Measurements from ENCODE around the gene CNN3. TPM values are rescaled to one million over a fixed set of nuclear protein-coding genes. Genes with fewer than 3 reads are reported as not detected.

CNN3 gene
- total RNA-seq, 2 donors from 2014 or later, result 79.4 to 83.1 TPM

DNA sequence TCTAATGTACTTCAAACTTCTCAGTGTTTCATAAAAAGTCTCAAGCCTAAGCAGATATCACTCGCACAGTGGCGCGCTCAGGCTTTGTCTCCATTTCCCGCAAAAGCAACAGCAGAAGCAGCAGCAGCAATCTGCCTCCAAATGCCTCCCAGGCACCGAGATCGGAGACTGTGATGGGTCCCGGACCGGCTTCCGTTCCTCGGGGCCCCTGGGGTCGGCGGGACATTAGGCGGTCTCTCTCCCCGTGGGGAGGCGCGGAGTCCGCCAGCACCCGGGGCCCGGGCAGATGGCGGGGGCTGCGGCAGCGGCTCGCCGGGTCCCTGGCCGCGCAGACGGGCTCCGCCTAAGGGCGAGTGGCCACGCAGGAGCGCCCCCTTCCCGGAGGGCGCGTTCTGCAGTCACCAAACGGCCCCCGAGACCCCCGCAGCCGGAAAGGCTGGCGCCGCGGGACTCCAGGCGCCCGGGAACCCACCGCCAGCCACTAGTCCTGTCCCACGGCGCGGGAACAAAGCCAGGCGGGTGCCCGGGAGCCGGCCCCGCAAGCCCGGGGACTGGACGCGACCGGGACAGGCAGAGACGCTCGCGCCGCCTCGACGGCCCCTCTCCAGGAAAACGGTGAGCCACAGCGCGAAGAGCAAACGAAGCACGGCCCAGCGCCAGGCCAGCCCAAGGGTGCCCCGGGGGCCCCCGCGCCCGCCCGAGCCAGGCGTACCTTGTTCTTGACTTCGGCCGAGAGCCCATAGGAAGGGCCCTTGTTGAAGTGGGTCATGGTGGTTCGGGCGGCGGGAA lies 590 bp downstream of the CNN3 start:
- intact Hi-C loops (cut with DNase I), result no loop called here
- TF ChIP-seq POLR2A (IDR thresholded peaks at IDR 0.05), result no peak
- TF ChIP-seq, protein P1, sequence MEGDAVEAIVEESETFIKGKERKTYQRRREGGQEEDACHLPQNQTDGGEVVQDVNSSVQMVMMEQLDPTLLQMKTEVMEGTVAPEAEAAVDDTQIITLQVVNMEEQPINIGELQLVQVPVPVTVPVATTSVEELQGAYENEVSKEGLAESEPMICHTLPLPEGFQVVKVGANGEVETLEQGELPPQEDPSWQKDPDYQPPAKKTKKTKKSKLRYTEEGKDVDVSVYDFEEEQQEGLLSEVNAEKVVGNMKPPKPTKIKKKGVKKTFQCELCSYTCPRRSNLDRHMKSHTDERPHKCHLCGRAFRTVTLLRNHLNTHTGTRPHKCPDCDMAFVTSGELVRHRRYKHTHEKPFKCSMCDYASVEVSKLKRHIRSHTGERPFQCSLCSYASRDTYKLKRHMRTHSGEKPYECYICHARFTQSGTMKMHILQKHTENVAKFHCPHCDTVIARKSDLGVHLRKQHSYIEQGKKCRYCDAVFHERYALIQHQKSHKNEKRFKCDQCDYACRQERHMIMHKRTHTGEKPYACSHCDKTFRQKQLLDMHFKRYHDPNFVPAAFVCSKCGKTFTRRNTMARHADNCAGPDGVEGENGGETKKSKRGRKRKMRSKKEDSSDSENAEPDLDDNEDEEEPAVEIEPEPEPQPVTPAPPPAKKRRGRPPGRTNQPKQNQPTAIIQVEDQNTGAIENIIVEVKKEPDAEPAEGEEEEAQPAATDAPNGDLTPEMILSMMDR (IDR thresholded peaks at IDR 0.05), result peak; percentile 11 to 52 (median 27)
- Histone ChIP-seq H3K36me3 (replicated peaks in 1 of 2; ENCODE audit: insufficient read depth in 1 of 2, low read depth in 2 of 2) (no peaks in the 10 kb centered on the region), H3K4me3 (peak overlapping the region; percentile 47 to 72), H3K27ac (peak overlapping the region; percentile 82 to 94 (median 91)), H3K9me3 (no peaks in the 10 kb centered on the region), H3K27me3 (no peaks in the 10 kb centered on the region), H3K4me1 (peaks cover 58% of the 10 kb centered on the region)
- DNase-seq, result peak; percentile 40 to 65 (median 53)
- 0% methylated on average over 3 to 76 of the region's 78 CpGs for WGBS, 2 donors
- peak; percentile 45 for ATAC-seq

DNA sequence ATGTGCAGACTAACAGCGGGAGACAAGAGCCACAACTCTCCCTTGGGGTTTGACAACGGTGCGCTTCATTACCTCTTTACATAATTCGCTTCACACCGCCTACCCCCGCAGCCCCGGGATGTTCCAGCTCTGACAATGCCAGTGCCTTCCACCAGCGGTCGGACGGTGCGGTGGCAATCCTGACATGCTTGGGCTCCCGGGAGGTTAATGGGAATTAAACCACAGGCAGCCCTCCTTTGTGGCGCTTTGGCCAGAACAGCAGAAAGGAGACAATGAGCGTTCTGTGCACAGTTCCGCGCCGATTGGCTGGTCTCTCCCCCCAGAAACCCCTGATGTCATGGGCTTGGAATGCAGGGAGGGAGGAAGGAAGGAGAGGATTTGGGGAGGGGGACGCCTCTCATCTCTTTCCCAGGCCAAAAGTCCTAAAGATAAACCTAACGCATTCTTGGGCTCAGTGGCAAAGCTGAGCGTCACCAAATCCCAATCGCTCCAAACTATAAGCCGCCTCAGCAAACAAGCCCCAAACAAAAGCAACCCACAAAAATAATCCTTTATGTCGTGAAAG lies 1.3 kb downstream of the CNN3 start:
- intact Hi-C loops (cut with DNase I), result no loop called here
- peaks cover 58% of the 10 kb centered on the region for H3K4me1 ChIP-seq

DNA sequence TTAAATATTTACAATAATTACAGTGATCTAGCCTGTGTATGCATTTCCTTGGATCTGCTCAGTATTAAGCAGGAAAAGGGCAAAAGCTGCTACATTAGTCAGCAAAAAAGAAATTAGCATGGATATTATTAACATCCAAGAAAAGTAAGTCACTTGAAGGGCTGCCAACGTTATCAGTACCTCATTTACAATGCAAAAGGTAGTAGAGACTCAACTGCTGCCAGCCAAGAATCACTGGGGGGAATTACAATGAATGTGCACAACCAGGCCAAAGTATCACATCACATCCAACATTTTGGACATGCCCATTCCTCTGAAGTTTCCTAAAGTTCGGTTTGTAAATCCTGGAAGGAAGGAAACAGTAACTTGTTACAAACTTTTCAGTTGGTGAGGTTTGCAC lies 1.9 kb downstream of the CNN3 start:
- intact Hi-C loops (cut with DNase I), result no loop called here
- H3K27ac ChIP-seq, result peak overlapping the region; percentile 82 to 94 (median 91)
- H3K36me3 ChIP-seq (replicated peaks in 1 of 2; ENCODE audit: insufficient read depth in 1 of 2, low read depth in 2 of 2), result no peaks in the 10 kb centered on the region
- DNase-seq, result peak in 3 of 4 donors; percentile 26 to 49 (median 27)
- no peak for ATAC-seq
- WGBS, 2 donors, result 9 to 10% methylated on average over 2 of the region's 2 CpGs
- TF ChIP-seq, protein P1 (IDR thresholded peaks at IDR 0.05), result no peak
- TF ChIP-seq POLR2A (IDR thresholded peaks at IDR 0.05), result no peak
- H3K4me3 ChIP-seq, result no peak overlapping the region
- H3K4me1 ChIP-seq, result peaks cover 60% of the 10 kb centered on the region
- H3K27me3 ChIP-seq, result no peaks in the 10 kb centered on the region
- H3K9me3 ChIP-seq, result no peaks in the 10 kb centered on the region

More for the DNA sequence above, 1.3 kb downstream of the CNN3 start:
- Histone ChIP-seq H3K9me3 (no peaks in the 10 kb centered on the region), H3K4me3 (peak overlapping the region; percentile 47 to 72), H3K27ac (peak overlapping the region; percentile 82 to 94 (median 91)), H3K36me3 (replicated peaks in 1 of 2; ENCODE audit: insufficient read depth in 1 of 2, low read depth in 2 of 2) (no peaks in the 10 kb centered on the region), H3K27me3 (no peaks in the 10 kb centered on the region)
- DNase-seq (peak; percentile 69 to 77 (median 74)), ATAC-seq (peak; percentile 60)
- peak; percentile 46 to 88 (median 76) for TF ChIP-seq POLR2A (IDR thresholded peaks at IDR 0.05)
- TF ChIP-seq, protein P1 (IDR thresholded peaks at IDR 0.05), result peak in 3 of 7 experiments; percentile 3 to 20 (median 16)
- 2 to 3% methylated on average over 18 to 23 of the region's 23 CpGs for WGBS, 2 donors

DNA sequence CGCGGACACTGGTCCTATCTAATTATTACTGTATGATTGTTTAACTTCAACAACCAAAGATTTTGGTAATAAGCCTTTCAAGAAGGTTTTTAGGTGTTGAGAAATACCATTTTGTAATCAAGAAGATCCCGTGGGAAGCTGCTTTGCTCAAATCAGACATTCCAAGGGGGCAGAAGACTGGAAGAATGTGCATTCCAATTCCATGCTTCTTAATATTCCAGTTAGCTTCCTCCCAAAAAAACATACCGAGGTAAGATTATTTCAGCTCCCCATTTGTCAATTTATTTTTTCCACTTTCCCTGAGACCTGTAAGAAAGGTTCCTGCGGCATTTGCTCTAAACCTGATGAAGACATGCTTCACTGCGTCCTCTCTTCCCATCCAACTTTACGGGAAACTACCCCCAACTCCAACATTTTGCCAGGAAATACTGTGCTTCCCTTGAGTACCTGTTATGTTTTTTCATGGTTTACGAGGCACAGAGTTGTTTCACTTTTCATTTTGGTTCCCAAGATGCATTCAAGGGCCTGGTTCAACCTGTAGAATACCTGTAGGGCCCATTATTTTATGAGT lies 4.1 kb downstream of the CNN3 start:
- H3K36me3 ChIP-seq (replicated peaks in 1 of 2; ENCODE audit: insufficient read depth in 1 of 2, low read depth in 2 of 2), result no peaks in the 10 kb centered on the region
- DNase-seq, result no peak
- intact Hi-C loops (cut with DNase I), result no loop called here
- H3K27me3 ChIP-seq, result no peaks in the 10 kb centered on the region
- no peak overlapping the region for H3K4me3 ChIP-seq
- ATAC-seq, result no peak
- H3K27ac ChIP-seq, result peak overlapping the region; percentile 1 to 90 (median 22)
- TF ChIP-seq POLR2A (IDR thresholded peaks at IDR 0.05), result no peak
- TF ChIP-seq, protein P1 (IDR thresholded peaks at IDR 0.05), result no peak
- peaks cover 55% of the 10 kb centered on the region for H3K4me1 ChIP-seq
- WGBS, 2 donors, result 63 to 74% methylated on average over 8 of the region's 8 CpGs
- no peaks in the 10 kb centered on the region for H3K9me3 ChIP-seq

All from body of pancreas (tissue), 4 donors.